ENCODE results near the gene NCAN.

DNA sequence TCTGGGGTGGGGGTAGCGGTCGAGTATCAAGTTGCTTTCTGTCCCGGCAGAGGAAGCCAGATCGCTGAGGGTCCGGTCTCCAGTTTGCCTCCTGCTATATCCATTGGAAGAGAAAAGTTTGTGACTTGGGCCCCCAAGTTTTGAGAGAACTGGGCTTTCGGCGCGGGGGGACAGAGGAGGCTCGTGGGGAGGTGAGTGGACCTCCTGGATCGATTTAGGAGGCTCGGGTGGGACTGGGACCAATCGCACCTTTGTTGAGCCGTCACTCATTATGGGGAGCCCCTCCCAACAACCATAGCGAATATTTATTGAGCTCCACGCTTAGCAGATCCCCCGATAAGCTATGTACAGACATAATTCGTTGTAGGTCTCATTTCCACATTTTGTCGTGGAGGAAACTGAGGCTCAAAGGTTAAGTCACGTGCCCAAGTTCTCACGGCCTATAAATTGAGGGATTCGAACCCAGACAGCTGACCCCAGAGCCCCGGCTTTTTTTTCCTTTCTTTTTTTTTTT lies 18.8 kb upstream of the NCAN start:
- TF ChIP-seq CTCF (IDR thresholded peaks at IDR 0.05) (no peak), POLR2A (IDR thresholded peaks at IDR 0.05) (no peak)
